Measurements from ENCODE around the gene PFKP.

The PFKP gene

GRCh38 chr10:3067118-3067858, at the start of gene PFKP:
Gene PFKP, plus strand, starts transcription at chr10:3067548. Its CDS starts 48 bp downstream, at chr10:3067596.
- DNase-seq (ENCODE audit: low spot score), result peak; percentile 21

- DNase-seq (ENCODE audit: low spot score), result no peak
These were observed 49.1 kb upstream of the PFKP start for GRCh38 chr10:3018247-3018646.

DNA sequence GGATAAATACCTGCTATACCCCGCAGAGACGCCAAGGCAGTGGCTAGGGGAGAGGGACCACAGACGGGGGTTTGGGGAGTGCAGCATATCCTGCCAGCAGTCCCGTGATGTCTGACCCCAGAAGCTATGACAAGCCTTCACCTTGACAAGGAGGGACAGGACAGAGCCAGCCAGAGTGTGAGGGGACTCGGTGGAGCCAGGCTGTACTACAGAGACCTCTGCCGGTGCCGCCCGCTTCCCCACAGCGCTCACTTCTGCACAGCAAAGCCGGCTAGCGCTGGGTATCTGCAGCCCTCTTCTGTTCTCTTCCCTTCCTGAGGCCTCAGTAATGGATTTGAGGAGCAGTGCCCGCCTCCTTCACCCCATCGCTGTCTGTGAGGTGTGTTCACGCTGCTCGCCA, 47.0 kb upstream of the PFKP start:
- no peak for DNase-seq (ENCODE audit: low spot score)

- no peak for DNase-seq (ENCODE audit: low spot score)
These were observed 46.5 kb upstream of the PFKP start for GRCh38 chr10:3020881-3021280.

DNA sequence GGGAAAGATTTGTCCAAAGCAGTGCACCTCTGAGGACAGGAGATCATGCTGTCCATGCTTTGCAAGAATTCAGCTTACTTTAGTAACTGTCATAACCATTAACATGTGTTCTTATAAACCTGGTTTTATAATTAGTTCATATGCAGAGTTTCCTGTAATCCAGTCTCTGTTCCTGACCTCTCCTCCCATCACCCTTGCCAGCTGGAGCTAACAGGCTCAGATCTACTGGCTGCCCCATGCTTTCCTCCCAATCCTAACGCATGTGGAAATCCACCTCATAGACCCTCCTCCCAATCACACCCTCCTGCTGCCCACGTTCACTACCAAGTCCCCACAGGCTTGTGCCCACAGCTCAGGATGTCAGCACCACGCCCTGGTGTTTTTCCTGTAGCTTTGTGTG, 45.3 kb upstream of the PFKP start:
- DNase-seq (ENCODE audit: low spot score), result no peak

- DNase-seq (ENCODE audit: low spot score), result no peak
These were observed 43.5 kb upstream of the PFKP start for GRCh38 chr10:3023892-3024291.

- no peak for DNase-seq (ENCODE audit: low spot score)
These were observed 42.2 kb upstream of the PFKP start for GRCh38 chr10:3025026-3025683.

DNA sequence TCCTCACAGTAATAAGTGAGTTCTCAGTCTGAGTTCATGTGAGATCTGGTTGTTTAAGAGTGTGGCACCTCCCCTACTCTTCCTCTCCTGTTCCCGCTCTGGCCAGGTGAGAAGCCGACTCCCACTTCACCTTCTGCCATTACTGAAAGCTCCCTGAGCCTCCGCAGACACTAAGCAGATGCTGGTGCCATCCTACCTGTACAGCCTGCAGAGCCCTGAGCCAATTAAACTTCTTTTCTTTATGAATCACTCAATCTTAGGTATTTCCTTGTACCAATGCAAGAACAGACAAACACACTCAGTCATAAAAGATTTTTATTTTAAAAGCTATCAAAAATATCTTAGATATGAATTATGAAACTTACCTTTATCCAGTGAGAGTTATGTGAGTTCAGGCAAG, 39.5 kb upstream of the PFKP start:
- no peak for DNase-seq (ENCODE audit: low spot score)

- no peak for DNase-seq (ENCODE audit: low spot score)
These were observed 38.9 kb upstream of the PFKP start for GRCh38 chr10:3028441-3028840.

GRCh38 chr10:3030765-3031164, 36.6 kb upstream of the PFKP start:
- DNase-seq (ENCODE audit: low spot score), result no peak

DNA sequence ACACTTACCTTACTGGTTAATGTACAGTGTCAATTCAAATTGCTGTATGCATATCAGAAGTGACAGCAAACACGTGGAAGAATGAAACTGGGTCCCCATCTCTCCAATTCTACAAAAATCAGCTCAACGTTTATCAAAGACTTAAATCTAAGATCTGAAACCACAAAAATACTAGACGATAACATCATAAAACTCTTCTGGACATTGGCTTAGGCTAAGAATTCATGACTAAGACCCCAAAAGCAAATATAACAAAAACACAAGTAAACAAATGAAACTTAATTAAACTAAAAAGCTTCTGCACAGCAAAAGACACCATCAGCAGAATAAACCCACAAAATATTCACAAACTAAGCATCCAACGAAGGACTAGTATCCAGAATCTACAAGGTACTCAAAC, 35.9 kb upstream of the PFKP start:
- no peak for DNase-seq (ENCODE audit: low spot score)

GRCh38 chr10:3033925-3034324, 33.4 kb upstream of the PFKP start:
- DNase-seq (ENCODE audit: low spot score), result no peak

DNA sequence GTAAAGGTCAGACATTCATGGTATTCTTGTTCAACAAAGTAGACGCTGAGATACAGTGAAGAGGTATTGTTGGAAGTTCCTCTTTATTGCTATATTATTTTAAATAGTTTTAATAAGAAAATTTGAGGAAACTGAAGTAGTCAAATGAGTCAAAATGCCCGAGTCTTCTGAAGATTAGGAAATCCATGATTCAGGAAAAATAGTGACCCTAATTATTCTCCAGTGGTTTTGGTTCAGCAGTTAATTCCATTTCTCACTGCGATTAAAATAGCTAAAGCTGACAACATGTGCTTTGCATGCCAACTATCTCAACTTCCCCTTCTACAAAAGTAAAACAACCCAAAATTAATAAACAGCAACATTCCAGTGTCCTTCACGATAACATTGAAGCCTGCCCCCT, 32.7 kb upstream of the PFKP start:
- no peak for DNase-seq (ENCODE audit: low spot score)

- no peak for DNase-seq (ENCODE audit: low spot score)
These were observed 31.0 kb upstream of the PFKP start for GRCh38 chr10:3036155-3037021.

GRCh38 chr10:3037182-3037581, 30.2 kb upstream of the PFKP start:
- no peak for DNase-seq (ENCODE audit: low spot score)

DNA sequence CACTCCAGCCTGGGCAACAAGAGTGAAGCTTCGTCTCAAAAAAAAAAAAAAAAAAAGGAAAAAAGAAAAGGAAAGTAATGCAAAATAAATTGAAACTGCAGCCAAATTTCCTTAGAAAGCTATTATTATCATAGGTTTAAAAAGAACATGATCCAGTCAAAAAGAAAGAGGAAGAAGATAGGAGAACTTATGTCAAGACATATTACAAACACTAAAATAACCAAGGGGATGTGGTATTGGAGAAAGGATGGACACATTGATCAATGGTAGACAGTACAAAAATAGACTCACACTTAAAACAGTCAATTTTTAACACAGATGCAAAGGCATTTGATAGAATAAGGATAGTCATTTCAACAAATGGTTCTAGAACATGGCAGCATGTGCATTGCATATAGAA, 27.3 kb upstream of the PFKP start:
- no peak for DNase-seq (ENCODE audit: low spot score)

DNA sequence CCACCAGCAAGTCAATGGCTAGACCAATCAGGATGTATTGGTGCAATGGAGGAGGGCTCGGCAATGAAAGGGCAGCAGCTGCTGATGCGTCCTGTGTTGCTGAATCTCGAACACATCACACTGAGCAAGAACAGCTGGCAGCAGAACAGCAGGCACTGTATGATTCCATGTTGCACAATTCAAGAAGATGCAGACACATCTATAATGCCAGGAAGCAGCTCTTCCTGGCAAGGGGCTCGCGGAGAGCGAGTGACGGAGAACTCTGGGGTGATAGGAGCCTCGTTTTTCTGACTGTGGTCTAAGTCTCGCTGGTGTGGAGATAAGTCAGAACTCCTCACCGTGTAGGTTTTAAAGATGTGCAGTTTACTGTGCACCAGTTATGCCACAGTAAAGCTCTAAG, 24.8 kb upstream of the PFKP start:
- DNase-seq (ENCODE audit: low spot score), result no peak

DNA sequence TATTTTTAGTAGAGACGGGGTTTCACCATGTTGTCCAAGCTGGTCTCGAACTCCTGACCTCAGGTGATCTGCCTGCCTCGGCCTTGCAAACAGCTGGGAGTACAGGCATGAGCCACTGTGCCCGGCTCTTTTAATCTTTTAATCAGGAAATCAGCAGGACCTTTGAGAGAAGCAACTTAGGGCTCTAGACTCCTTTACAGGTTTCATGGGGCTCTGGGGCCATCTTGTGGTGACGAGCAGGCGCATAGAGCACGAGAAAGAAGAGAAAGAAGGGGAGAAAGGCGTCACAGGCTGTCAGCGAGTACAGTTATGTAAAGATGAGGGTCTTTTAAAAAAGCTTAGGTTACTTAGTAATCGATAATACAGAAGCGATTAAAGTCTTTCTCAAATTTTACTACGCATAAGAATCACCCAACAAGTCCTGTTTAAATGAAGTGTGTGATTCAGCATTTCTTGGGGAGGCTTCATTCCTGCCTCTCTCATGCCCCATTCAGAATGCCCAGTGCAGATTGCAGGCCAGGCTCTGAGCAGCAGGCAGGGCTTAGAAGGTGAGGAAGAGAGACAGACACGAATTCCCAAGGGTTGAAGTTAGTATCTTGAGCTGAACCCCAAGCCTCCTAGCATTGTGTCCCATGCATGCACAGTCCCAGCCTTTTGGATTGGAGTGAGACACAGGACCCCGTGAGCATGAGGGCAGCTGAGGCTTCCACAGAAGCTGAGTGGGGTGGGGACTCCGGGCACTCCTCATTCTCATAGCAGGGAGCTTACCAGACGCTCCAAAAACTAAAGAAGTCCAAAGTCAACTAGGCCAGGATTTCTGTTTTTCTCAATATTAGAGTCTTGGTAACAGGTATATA, 23.6 kb upstream of the PFKP start:
- peak; percentile 21 for DNase-seq (ENCODE audit: low spot score)

DNA sequence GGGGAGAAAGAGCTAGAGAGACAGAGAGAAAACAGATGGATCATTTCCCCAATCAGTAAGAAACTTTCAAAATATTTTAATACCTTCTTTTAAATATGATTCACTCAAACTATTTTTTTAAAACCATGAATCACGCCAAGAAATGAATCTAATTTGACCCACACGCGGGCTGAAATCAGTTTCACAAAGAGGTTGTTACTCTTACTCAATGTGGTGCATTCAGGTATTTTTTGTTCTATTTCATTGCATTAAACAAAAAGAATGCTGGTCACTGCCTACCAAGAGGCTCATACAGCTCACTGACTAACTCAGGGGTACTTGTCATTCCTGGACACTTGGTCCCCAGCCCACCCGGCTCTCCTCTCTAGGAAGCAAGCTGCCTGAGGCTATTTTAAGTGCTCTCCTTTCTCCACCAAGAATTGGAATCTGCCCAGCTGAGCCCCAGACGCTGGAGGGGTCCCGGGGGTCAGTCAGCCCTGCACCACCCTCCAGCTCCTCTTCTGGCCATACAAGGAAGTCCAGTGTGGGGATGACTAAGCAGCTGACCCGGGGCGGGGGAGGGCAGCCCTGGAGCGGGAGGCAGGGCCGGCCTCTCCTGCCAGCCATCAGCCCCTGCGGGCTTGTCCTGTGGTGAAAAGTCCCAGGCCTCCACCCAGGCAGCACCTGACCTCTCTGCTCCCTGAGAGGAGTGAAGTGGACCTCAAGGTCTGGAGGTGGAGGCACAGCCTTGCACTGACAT, 21.7 kb upstream of the PFKP start:
- DNase-seq (ENCODE audit: low spot score), result no peak

DNA sequence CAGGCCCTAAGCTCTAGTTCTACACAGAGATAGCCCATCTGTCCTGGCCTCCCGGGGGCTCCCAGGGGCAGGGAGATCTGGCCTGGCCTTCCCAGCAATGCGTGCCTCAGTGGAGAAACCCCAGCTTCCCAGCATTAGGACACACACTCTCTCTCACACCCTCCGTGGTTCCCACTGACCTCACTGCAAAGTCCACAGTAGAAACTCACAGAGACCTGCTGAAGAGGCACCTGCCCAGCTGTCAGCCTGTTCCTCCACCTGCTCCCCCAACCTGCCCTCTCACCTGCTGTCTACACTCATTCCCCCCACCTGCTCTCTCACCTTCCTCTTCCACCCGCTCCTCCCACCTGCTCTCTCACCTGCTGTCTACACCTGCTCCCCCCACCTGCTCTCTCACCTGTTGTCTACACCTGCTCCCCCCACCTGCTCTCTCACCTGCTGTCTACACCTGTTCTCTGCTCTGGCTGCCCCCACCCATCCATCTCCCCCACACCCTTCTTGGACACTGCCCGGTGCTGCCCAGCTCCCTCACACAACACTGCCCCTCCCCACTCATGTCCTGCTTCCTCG, 21.1 kb upstream of the PFKP start:
- DNase-seq (ENCODE audit: low spot score), result no peak

DNA sequence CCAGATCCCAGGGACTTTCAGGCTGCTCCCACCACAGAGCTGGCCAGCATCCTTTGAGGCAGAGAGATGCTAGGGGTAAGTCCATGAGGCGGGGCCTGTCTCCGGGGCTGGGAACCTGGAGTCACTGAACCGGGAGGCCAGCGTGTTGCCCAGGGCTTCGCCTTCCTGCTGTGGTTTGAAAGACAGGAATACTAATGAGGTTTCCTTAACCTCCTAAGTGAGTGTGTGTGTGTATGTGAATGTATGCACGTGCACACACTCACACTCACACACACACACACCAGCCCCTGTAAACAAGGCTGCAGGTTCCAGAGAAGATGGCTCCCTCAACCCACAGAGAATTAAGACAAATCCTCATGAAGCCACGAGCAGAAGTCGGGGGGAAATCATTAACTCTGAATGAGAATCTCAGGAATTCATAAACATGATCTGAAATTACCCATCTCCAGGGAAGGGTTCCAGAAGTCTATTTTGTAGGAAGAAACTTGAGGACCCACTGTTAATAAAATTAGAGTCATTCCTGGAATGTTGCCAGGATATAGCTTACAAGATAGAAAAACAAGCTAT, 20.3 kb upstream of the PFKP start:
- no peak for DNase-seq (ENCODE audit: low spot score)
